Daoy (cell line): ENCODE data around the gene DOCK4. TPM values are rescaled to one million over a fixed set of nuclear protein-coding genes. Genes with fewer than 3 reads are reported as not detected.

Source experiments
- DNase-seq: peaks from one replicate; pipeline ENCODE4 v3.0.0-alpha.2; 2015; ENCODE audit warnings: low read depth
- total RNA-seq: library from RNA; depleted of rRNA; stranded (reverse); fragments of >200 nt; shearing (Covaris generic); gene quantifications from 2 replicates; pipeline ENCODE4 v1.2.3, GENCODE V29; 2014

The DOCK4 gene
- total RNA-seq, 1 experiment from 2014 or later = 17.2 TPM

- peak; percentile 82 for DNase-seq
Observed at GRCh38 chr7:112192236-112193154, 13.7 kb downstream of the DOCK4 start.

DNA sequence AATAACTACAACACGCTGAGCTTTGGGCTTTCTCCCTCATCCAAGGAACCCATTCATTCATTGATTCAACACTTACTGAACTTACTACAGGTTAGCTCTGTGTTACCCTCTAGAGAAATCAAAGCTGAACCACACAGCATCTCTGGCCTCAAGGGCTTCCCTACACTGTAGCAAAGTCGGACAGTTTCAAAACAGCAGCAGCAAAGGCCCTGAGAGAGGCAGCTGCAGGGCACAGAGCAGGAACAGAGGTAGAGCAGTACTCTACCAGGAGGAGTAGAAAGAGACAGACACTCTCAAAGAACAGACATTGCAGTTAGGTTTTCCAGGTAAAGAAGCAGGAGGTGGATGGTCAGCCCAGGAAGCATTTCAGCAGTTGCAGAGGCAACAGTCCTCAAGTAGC is 16.1 kb downstream of the DOCK4 start:
- no peak for DNase-seq

GRCh38 chr7:112189691-112190090 is 16.5 kb downstream of the DOCK4 start:
- peak; percentile 39 for DNase-seq

GRCh38 chr7:112188257-112188656 is 17.9 kb downstream of the DOCK4 start:
- no peak for DNase-seq

- DNase-seq = no peak
Observed at GRCh38 chr7:112186300-112186699, 19.9 kb downstream of the DOCK4 start.

- no peak for DNase-seq
Observed at GRCh38 chr7:112185005-112185834, 21.0 kb downstream of the DOCK4 start.

DNA sequence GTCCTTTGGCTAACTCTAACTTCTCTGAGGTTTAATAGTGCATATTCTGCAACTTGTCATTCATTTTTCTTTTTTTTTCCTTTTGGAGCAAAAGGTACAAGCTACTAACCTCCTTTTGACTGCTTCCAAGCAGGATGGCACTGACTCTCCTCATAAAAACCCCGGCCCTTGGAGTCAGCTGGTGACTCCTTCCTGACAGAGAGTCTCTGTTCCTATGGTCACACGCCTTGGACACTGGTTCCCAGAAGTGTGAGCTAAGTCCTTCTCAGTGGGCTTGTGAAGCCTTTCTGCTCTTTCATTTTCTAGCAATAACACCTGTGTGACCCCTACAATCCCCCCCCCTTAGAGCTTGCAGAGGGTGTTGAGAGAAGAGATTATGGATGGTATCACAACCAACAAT is 21.7 kb downstream of the DOCK4 start:
- DNase-seq = no peak

DNA sequence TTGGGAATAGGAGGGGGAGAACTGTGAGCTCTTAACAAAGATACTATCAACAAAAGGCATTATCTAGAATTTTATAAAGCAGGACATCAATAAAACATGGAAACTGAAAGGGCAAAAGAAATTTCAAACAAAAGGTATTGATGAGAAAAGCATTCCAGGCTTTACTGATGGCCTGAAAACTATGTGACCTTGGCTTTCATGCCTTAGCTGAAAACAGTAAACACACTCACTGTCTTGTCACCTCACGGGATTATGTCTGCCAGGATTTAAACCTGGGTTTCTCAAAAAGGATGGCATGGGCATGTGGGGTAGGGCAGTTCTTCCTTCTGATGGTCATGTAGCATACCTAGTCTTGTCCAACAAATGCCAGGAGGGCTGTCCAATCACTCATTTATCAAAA is 22.9 kb downstream of the DOCK4 start:
- DNase-seq = no peak

- no peak for DNase-seq
Observed at GRCh38 chr7:112182749-112183148, 23.4 kb downstream of the DOCK4 start.

DNA sequence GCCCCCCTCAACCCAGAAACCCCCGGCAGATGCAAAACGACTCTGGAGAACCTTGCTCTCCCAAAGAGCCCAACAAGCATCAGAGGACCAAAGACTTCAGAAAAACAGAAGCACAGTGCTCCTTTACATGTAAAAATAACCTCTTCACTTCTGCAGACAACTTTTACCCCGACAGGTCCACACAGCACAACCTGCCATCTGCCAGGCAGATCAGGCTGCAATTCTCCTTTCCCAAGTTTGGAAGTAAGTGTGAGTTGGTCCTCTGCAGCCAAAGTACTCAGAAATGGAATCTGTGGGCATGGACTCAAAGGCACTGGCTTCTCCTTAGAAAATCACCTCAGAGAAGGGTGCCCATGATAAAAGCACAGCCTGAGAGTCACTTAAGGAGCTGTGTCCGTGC is 26.0 kb downstream of the DOCK4 start:
- no peak for DNase-seq

DNA sequence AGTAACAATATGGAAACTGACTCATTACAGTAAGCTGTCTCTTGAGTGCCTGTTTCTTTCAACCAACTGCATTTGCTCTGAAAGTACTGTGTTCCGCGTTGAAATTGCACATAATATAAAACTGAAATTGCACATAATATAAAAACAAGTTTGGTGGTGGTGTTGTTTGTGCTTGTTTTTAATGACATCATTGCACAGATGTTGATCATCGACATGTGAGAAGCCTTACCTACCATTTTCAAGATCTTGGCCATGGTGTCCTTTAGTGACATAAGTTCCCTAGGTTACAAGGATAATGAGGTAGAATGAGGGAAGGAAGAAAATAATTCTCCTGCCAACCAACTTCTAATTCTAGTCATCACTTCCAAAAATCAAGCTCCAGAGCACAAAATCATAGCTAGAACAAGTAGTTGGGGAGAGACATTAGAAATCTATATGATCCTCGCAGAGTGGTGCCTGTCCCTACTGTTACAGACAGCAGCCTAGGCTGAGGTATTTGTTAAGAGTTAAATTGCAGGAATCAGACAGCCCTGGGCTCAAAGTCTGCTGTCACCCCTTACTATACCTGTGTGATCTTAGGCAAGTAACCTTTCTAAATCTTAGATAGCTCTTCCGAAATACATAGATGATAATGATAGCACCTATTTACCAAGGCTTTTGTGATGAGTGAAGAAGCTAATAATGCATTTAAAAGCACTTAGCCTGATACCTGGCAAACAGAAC is 29.3 kb downstream of the DOCK4 start:
- no peak for DNase-seq

DNA sequence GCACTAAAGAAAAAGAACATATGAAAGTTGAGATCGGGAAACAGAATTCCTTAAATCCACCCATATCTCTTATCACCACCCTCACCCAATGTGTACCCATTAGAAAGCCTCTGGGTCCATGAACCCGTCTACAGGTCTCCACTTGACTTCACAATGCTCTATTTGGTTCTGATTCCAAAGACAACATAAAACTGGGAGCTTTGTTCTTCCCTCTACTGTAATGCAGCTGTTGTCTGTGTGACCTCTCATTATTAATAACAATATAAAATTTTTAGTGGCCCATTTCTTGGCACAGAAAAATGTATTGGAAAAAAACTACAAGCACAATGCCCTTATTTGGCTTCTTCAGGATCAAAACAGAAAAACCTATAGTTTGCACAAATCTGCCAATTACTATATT is 30.0 kb downstream of the DOCK4 start:
- DNase-seq = no peak

- no peak for DNase-seq
Observed at GRCh38 chr7:112174192-112174591, 32.0 kb downstream of the DOCK4 start.

- no peak for DNase-seq
Observed at GRCh38 chr7:112173568-112173905, 32.7 kb downstream of the DOCK4 start.

- DNase-seq = no peak
Observed at GRCh38 chr7:112172870-112173567, 33.2 kb downstream of the DOCK4 start.

DNA sequence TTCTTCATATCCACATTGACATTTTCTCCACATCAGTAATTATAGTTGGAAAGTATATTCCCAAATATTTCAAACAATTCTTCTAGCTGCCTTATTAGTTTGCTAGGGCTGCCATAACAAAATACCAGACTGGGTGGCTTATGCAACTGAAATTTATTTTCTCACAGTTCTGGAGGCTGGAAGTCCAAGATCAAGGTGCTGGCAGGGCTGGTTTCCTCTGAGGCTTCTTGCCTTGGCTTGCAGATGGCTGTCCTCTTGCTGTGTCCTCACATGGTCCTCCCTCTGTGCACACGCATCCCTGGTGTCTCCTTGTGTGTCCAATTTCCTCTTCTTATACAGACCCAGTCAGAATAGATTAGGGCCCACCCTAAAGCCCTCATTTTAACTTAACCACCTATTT is 34.5 kb downstream of the DOCK4 start:
- no peak for DNase-seq

DNA sequence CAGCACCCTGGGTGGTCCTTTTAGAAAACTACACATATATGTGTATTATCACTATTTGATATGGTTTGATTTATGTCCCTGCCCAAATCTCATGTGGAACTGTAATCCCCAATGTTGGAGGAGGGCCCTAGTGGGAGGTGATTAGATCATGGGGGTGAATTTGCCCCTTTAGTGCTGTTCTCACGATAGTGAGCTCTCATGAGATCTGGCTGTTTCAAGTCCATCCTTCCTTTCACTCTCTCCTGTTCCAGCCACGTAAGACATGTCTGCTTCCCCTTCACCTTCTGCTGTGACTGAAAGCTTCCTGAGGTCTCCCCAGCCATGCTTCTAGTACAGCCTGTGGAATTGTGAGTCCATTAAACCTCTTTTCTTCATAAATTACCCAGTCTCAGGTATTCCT is 37.3 kb downstream of the DOCK4 start:
- no peak for DNase-seq

DNA sequence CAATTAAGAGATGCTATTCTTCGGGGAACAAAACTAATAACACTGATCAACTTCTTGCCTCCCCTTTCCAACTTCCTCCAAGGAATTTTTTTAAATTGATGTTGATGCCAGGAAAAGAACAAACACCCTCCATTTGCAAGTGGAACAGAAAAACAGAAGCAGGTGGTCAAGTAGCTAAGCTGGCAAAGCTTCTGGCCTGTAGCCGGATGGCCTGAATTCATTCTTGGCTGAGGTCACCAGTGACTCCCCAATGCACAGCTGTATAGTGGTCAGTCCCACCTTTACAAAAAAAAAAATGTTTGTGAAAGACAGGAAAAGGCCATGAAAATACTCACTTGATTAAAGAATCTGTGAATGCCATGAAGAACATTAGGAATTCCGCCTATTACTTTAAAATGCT is 39.1 kb downstream of the DOCK4 start:
- no peak for DNase-seq

GRCh38 chr7:112162784-112163506 is 43.3 kb downstream of the DOCK4 start:
- no peak for DNase-seq

DNA sequence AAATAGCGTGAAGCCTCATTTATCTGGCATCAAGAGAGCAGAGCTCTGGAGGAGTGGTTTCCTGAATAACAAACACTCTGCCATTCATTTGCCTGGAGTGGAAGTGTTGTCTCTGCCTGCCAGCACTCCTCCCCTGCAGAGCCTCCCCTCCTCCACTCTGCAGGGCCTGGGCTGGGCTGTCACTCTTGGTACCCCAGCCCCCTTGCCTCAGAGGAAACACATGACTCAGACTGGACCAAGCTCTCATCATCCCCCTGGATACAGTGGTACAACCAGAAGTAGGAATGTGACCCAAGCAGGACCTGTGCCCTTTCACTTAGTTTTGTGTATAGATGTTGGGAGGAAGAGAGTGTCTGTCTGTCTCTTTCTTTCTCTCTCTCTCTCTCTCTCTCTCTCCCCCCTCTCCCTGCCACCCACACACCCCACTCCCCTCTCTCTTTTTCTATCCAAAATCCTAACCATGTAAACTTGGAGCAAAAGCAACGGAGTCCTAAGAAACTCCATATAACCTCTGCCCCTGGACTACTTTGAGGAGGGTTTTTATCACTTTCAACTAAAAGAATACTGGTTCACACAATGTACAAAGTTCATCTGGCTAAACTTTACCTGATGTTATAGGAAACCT is 43.9 kb downstream of the DOCK4 start:
- peak; percentile 98 for DNase-seq
